Measurements from ENCODE around the gene SELPLG.
"Not testable (repeated sequence)": the region's sequence is repeated elsewhere in the genome, so short reads cannot be mapped to it uniquely, and the experiment has no call there.

Gene SELPLG

GRCh38 chr12:108633534-108634248, at the start of gene SELPLG:
TSS of gene SELPLG (minus strand) at chr12:108633894. CDS start at chr12:108624307, 9,587 bp downstream.
- peak; percentile 94 for DNase-seq

- DNase-seq: no peak
Measured at GRCh38 chr12:108681317-108681716, 47.6 kb upstream of the SELPLG start.

- DNase-seq: peak; percentile 62
Measured at GRCh38 chr12:108679106-108679681, 45.5 kb upstream of the SELPLG start.

- DNase-seq: no peak
Measured at GRCh38 chr12:108678104-108678730, 44.5 kb upstream of the SELPLG start.

GRCh38 chr12:108677381-108677780, 43.7 kb upstream of the SELPLG start:
- no peak for DNase-seq

GRCh38 chr12:108676707-108677106, 43.0 kb upstream of the SELPLG start:
- no peak for DNase-seq

GRCh38 chr12:108675792-108676191, 42.1 kb upstream of the SELPLG start:
- DNase-seq: no peak

- no peak for DNase-seq
Measured at GRCh38 chr12:108672054-108672453, 38.4 kb upstream of the SELPLG start.

- no peak for DNase-seq
Measured at GRCh38 chr12:108671110-108671509, 37.4 kb upstream of the SELPLG start.

GRCh38 chr12:108670066-108670631, 36.5 kb upstream of the SELPLG start:
- DNase-seq: no peak

- DNase-seq: no peak
Measured at GRCh38 chr12:108668542-108668941, 34.8 kb upstream of the SELPLG start.

- DNase-seq: no peak
Measured at GRCh38 chr12:108668063-108668462, 34.4 kb upstream of the SELPLG start.

- DNase-seq: peak; percentile 47
Measured at GRCh38 chr12:108667349-108667748, 33.7 kb upstream of the SELPLG start.

GRCh38 chr12:108666401-108666881, 32.7 kb upstream of the SELPLG start:
- peak; percentile 44 for DNase-seq

GRCh38 chr12:108665608-108666202, 32.0 kb upstream of the SELPLG start:
- no peak for DNase-seq

- peak; percentile 87 for DNase-seq
Measured at GRCh38 chr12:108664338-108665258, 30.9 kb upstream of the SELPLG start.

GRCh38 chr12:108663324-108664015, 29.8 kb upstream of the SELPLG start:
- no peak for DNase-seq

- DNase-seq: not testable (repeated sequence)
Measured at GRCh38 chr12:108658115-108658514, 24.4 kb upstream of the SELPLG start.

- no peak for DNase-seq
Measured at GRCh38 chr12:108657130-108657745, 23.5 kb upstream of the SELPLG start.

GRCh38 chr12:108656247-108656646, 22.6 kb upstream of the SELPLG start:
- not testable (repeated sequence) for DNase-seq

- not testable (repeated sequence) for DNase-seq
Measured at GRCh38 chr12:108655812-108656175, 22.1 kb upstream of the SELPLG start.

All from RPMI8226 (cell line).